Neural crest cell (in vitro differentiated cells): ENCODE results near the gene DCUN1D3. TPM values are rescaled to one million over a fixed set of nuclear protein-coding genes. Genes with fewer than 3 reads are reported as not detected.

ENCODE experiments used
- DNase-seq: peaks from one replicate; pipeline ENCODE4 v3.0.0; 2021; ENCODE audit warnings: low read depth, mixed read lengths, low spot score
- H3K27ac Mint-ChIP-seq: one replicate; pipeline ENCODE4 v1.8.0; 2021; ENCODE audit warnings: mild to moderate bottlenecking, mixed read lengths; ENCODE audit not compliant: unreplicated experiment
- H3K27me3 Mint-ChIP-seq: 2 replicates; pipeline ENCODE4 v1.8.0; 2021; ENCODE audit warnings: low read depth, mild to moderate bottlenecking, mixed read lengths
- H3K36me3 Mint-ChIP-seq: 2 replicates; pipeline ENCODE4 v1.8.0; 2021; ENCODE audit warnings: low read depth, mild to moderate bottlenecking, mixed read lengths
- H3K4me1 Mint-ChIP-seq: 2 replicates; pipeline ENCODE4 v1.8.0; 2021; ENCODE audit warnings: mixed read lengths
- H3K4me3 Mint-ChIP-seq: one replicate; pipeline ENCODE4 v1.8.0; 2021; ENCODE audit warnings: mild to moderate bottlenecking, mixed read lengths
- H3K9me3 Mint-ChIP-seq: 2 replicates; pipeline ENCODE4 v1.8.0; 2021; ENCODE audit warnings: mixed read lengths
- total RNA-seq: library from RNA; stranded (reverse); gene quantifications from 2 replicates; pipeline ENCODE4 v1.2.1, GENCODE V29; 2021
- TF ChIP-seq, protein P1 (sequence below): fragments of 200-600 bp; sonication (generic); conservative IDR thresholded peaks from 2 replicates; pipeline ENCODE4 v1.5.0; 2021; ENCODE audit warnings: antibody characterized with exemption, mild to moderate bottlenecking

DCUN1D3 gene
- total RNA-seq, 1 donor from 2014 or later: 13.5 TPM

DNA sequence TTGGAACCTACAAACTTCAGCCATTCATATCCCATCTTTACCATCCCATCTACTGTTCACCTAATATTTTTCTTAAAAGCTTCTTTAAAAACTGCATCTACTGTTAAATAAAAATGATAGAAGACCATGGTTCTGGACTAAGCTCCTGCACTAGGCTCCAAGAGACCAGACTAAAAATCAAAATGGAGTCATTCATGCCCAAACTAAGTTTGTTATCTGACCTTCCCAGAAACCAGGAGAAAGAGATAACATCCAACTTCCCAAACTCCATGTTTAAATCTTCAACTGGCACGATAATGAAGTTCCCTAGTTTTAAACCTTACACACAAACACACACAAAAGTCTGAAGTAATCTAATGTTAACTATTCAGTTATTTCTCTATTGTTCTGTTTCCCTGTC, 13.8 kb downstream of the DCUN1D3 start:
- H3K4me1 Mint-ChIP-seq: peaks cover 7% of the 10 kb centered on the region
- peaks cover 12% of the 10 kb centered on the region for H3K36me3 Mint-ChIP-seq
- H3K27ac Mint-ChIP-seq: peak overlapping the region; percentile 84

DNA sequence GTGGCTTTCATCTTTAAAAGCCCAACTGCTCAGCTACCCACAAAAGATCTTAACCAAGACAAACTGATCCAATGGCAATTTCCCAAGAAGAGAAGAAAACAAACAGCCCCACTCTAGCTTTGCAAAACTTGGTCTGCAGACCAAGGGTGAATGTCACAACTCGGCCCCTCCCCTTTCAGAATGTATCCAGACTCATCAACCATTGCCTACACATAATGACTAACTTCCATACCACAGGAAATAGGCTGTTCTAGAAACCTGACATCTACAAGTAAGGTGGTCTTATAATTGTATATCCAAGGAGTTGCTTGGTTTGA, 16.0 kb downstream of the DCUN1D3 start:
- no peak for DNase-seq
- H3K36me3 Mint-ChIP-seq: peaks cover 12% of the 10 kb centered on the region
- no peaks in the 10 kb centered on the region for H3K9me3 Mint-ChIP-seq
- H3K4me1 Mint-ChIP-seq: peaks cover 14% of the 10 kb centered on the region
- TF ChIP-seq, protein P1, sequence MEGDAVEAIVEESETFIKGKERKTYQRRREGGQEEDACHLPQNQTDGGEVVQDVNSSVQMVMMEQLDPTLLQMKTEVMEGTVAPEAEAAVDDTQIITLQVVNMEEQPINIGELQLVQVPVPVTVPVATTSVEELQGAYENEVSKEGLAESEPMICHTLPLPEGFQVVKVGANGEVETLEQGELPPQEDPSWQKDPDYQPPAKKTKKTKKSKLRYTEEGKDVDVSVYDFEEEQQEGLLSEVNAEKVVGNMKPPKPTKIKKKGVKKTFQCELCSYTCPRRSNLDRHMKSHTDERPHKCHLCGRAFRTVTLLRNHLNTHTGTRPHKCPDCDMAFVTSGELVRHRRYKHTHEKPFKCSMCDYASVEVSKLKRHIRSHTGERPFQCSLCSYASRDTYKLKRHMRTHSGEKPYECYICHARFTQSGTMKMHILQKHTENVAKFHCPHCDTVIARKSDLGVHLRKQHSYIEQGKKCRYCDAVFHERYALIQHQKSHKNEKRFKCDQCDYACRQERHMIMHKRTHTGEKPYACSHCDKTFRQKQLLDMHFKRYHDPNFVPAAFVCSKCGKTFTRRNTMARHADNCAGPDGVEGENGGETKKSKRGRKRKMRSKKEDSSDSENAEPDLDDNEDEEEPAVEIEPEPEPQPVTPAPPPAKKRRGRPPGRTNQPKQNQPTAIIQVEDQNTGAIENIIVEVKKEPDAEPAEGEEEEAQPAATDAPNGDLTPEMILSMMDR: no peak
- H3K4me3 Mint-ChIP-seq: no peak overlapping the region
- no peaks in the 10 kb centered on the region for H3K27me3 Mint-ChIP-seq
- no peak overlapping the region for H3K27ac Mint-ChIP-seq

More for the DNA sequence above, 13.8 kb downstream of the DCUN1D3 start:
- DNase-seq: no peak
- TF ChIP-seq, protein P1: no peak
- Mint-ChIP-seq H3K9me3 (no peaks in the 10 kb centered on the region), H3K4me3 (no peak overlapping the region), H3K27me3 (no peaks in the 10 kb centered on the region)

DNA sequence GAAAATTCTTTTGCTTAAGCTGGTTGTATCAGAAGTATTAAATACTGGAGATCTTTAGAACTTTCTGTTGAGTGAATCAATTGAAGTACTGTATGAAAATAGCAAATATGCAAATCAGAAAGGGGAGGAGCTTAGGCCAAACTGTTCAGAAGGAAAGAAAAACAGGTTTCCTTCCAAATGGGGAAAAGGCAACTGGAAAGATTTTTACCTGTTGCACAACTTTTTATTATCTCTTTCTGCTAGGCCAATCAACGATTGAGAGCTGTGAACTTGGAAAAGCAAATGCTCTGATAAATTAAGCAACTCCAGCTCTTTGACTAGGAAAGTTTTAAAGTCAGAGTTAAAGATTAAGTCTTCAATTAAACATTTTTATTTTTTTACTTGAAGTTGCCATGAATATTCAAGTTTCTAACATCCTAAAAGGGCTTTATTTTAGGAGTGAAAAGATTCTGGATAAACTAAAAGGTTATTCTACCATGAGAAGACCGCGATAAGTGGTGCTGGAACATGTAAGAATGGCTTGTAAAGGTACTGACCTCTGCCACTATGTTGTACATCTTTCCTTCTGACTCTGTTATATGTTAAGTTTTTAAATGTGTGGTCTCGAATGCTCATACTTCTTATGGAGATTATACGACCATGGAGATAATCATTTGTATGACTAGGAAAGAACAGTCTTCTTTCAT, 16.5 kb downstream of the DCUN1D3 start:
- H3K36me3 Mint-ChIP-seq: peaks cover 12% of the 10 kb centered on the region
- H3K27me3 Mint-ChIP-seq: no peaks in the 10 kb centered on the region
- TF ChIP-seq, protein P1: no peak
- no peak for DNase-seq
- H3K9me3 Mint-ChIP-seq: no peaks in the 10 kb centered on the region
- H3K4me1 Mint-ChIP-seq: peaks cover 19% of the 10 kb centered on the region
- no peak overlapping the region for H3K27ac Mint-ChIP-seq
- H3K4me3 Mint-ChIP-seq: no peak overlapping the region

DNA sequence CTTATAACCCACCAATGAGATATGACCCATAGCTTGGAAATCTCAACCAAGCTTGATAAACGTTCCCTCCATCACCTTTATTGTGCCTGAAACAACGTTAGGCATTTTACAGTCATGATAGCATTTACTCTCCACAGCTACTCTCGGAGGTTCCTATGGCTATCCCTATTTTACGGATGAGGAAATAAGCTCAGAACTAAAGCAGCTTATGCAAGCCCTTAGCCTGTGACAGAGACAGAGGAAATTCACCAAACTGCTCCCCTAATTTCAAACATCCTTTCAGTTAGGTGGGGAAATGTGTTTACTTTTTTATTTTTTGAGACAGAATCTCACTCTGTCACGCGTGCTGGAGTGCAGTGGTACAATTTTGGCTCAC, 18.7 kb downstream of the DCUN1D3 start:
- Mint-ChIP-seq H3K36me3 (peaks cover 9% of the 10 kb centered on the region), H3K27me3 (no peaks in the 10 kb centered on the region), H3K4me3 (no peak overlapping the region), H3K4me1 (peaks cover 22% of the 10 kb centered on the region), H3K27ac (no peak overlapping the region), H3K9me3 (no peaks in the 10 kb centered on the region)
- no peak for DNase-seq
- TF ChIP-seq, protein P1: no peak

DNA sequence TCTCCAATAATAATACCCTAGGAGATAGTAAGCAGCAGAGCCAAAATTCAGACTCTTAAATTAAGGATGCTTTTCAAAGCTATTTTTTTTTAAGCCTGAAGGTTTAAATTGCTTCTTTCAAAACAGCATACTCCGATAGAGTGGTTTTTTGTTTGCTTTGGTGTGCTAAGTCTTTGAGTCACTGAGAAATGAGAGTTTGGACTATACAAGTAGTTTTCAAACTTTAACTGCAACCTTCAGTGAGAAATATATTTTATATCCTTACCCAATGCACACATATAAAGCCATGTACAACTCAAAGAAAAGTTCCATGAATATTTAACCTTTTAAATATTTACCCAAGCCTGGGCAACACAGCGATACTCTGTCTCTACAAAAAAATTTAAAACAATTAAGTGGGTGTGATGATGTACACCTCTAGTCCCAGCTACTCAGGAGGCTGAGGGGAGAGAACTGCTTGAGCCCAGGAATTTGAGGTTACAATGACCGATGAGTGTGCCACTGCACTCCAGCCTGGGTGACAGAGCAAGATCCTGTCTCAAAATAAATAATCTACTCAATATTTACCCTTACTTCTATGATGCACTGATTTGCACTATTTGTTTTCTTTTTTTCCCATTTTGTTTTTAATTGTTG, 19.2 kb downstream of the DCUN1D3 start:
- TF ChIP-seq, protein P1: no peak
- H3K36me3 Mint-ChIP-seq: peaks cover 6% of the 10 kb centered on the region
- no peak overlapping the region for H3K4me3 Mint-ChIP-seq
- no peak overlapping the region for H3K27ac Mint-ChIP-seq
- no peaks in the 10 kb centered on the region for H3K27me3 Mint-ChIP-seq
- no peak for DNase-seq
- H3K4me1 Mint-ChIP-seq: peaks cover 19% of the 10 kb centered on the region
- H3K9me3 Mint-ChIP-seq: no peaks in the 10 kb centered on the region
